GM21447 (cell line): ENCODE results near the gene HOXA11.

Experiments used
- ATAC-seq: cut with Tn5 transposase; IDR thresholded peaks from one replicate; pipeline ENCODE4 v1.9.1; 2021; ENCODE audit not compliant: unreplicated experiment

Gene HOXA11

GRCh38 chr7:27138472-27138871 lies 46.6 kb downstream of the HOXA11 start:
- no peak for ATAC-seq

GRCh38 chr7:27137640-27138315 lies 47.3 kb downstream of the HOXA11 start:
- no peak for ATAC-seq

DNA sequence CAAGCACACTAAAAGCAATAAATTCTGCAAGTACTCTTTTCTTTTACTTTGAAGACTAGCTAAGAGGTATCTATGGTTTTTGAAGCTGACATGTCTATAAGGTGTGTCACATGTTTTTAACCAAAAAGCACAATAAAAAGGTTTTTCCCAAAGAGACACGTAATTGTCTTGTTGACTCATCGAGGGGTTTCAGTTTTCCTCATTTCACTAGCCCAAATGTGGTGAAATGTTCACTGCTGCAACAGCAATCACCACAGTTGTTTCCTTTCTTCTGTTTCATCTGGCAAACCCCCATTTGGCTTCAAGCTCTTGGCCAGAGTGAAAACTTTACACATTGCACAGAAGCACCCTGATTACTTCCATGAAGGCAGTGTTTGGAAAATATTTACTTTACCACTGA lies 50.6 kb downstream of the HOXA11 start:
- ATAC-seq: no peak

- no peak for ATAC-seq
Observed at GRCh38 chr7:27133409-27134231, 51.4 kb downstream of the HOXA11 start.

DNA sequence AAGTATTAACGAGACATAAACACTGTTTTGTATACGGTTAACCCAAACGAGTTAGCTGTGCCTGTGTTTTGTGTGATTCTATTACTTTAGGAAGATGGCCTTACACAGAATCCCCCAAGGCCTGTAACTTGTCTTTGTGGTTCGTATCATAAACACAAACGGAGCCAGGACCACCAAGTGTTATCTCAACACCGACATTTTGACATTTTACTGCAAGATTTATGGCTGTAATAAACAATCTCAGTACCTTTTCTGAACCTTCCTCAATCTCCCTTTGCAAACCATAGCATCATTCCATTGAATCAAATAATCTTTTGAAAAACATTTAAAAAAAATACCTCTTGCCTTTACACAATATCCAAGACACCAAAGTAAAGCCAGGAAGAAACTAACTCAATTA lies 52.1 kb downstream of the HOXA11 start:
- ATAC-seq: no peak

DNA sequence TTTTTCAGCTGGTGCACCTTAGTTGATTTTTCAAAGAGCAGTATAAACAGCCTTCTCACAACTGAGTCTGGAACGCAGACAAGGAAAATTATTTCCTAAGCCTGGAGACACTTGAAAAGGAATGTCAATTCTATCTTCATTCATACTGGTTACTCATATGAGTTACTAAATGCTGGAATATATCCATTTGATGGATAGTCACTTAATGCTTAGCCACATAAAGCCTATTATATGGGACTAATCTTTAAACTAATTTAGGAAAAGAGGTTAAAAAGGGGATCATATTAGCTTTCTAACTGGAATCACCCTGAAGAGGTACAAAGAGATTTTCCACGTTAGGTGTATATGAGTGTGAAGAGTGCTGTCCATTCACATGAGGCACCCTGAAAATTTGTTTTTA lies 52.8 kb downstream of the HOXA11 start:
- no peak for ATAC-seq

GRCh38 chr7:27131390-27131819 lies 53.6 kb downstream of the HOXA11 start:
- no peak for ATAC-seq
